Neural progenitor cell (in vitro differentiated cells): ENCODE measurements around the gene ETFDH. TPM values are rescaled to one million over a fixed set of nuclear protein-coding genes. Genes with fewer than 3 reads are reported as not detected.

Source experiments
- DNase-seq: peaks from one replicate; pipeline ENCODE4 v3.0.0-alpha.2; 2016; ENCODE audit warnings: low spot score
- H2AFZ ChIP-seq: fragments of 200-600 bp; sonication (generic); replicated peaks from 2 replicates; pipeline ENCODE4 v1.6.1; 2016; ENCODE audit warnings: antibody characterized with exemption
- H3F3A ChIP-seq: fragments of 200-600 bp; sonication (generic); 2 replicates; pipeline ENCODE4 v1.6.1; 2016; ENCODE audit warnings: antibody characterized with exemption, low read depth
- H3K27ac ChIP-seq: fragments of 200-600 bp; sonication (generic); 2 replicates; pipeline ENCODE4 v1.5.1; 2016; ENCODE audit warnings: mild to moderate bottlenecking
- H3K27me3 ChIP-seq: fragments of 200-600 bp; sonication (generic); 2 replicates; pipeline ENCODE4 v1.6.1; 2016; ENCODE audit warnings: mild to moderate bottlenecking, moderate library complexity
- H3K36me3 ChIP-seq: fragments of 200-600 bp; sonication (generic); 2 replicates; pipeline ENCODE4 v1.5.1; 2016
- H3K4me1 ChIP-seq: fragments of 200-600 bp; sonication (generic); 2 replicates; pipeline ENCODE4 v1.6.1; 2016; ENCODE audit warnings: mixed run types
- H3K4me2 ChIP-seq: fragments of 200-600 bp; sonication (generic); 2 replicates; pipeline ENCODE4 v1.6.1; 2016
- H3K4me3 ChIP-seq: fragments of 200-600 bp; sonication (generic); 2 replicates; pipeline ENCODE4 v1.5.1; 2016
- H3K79me2 ChIP-seq: fragments of 200-600 bp; sonication (generic); 2 replicates; pipeline ENCODE4 v1.6.1; 2016; ENCODE audit warnings: low read depth
- H3K9ac ChIP-seq: fragments of 200-600 bp; sonication (generic); 2 replicates; pipeline ENCODE4 v1.6.1; 2016
- H3K9me3 ChIP-seq: fragments of 200-600 bp; sonication (generic); 2 replicates; pipeline ENCODE4 v1.5.1; 2016; ENCODE audit warnings: low read depth
- H4K20me1 ChIP-seq: fragments of 200-600 bp; sonication (generic); 2 replicates; pipeline ENCODE4 v1.6.1; 2016; ENCODE audit warnings: low read depth
- H3K27ac Mint-ChIP-seq: 3 replicates; pipeline ENCODE4 v1.8.0; 2021; ENCODE audit warnings: mixed read lengths
- H3K27me3 Mint-ChIP-seq: 2 replicates; pipeline ENCODE4 v1.8.0; 2022; ENCODE audit warnings: low read depth, mild to moderate bottlenecking, inconsistent platforms, moderate library complexity, mixed read lengths; ENCODE audit not compliant: insufficient read depth
- H3K36me3 Mint-ChIP-seq: 3 replicates; pipeline ENCODE4 v1.8.0; 2021; ENCODE audit warnings: mixed read lengths
- H3K4me1 Mint-ChIP-seq: 3 replicates; pipeline ENCODE4 v1.8.0; 2021; ENCODE audit warnings: mixed read lengths
- H3K4me3 Mint-ChIP-seq: 3 replicates; pipeline ENCODE4 v1.8.0; 2021; ENCODE audit warnings: mild to moderate bottlenecking, moderate library complexity, mixed read lengths
- H3K9me3 Mint-ChIP-seq: 3 replicates; pipeline ENCODE4 v1.8.0; 2020; ENCODE audit warnings: mixed read lengths
- CTCF ChIP-seq: fragments of 200-600 bp; sonication (generic); IDR thresholded peaks from 2 replicates; pipeline ENCODE4 v1.5.1; 2017; ENCODE audit warnings: antibody characterized with exemption, mild to moderate bottlenecking
- EZH2 ChIP-seq: fragments of 200-600 bp; sonication (generic); IDR thresholded peaks from 2 replicates; pipeline ENCODE4 v1.6.1; 2017; ENCODE audit warnings: antibody characterized with exemption, mild to moderate bottlenecking, moderate library complexity
- EZH2phosphoT487 ChIP-seq: fragments of 200-600 bp; sonication (generic); IDR thresholded peaks from 2 replicates; pipeline ENCODE4 v1.6.1; 2017; ENCODE audit warnings: antibody characterized with exemption
- small RNA-seq: library from RNA; depleted of rRNA; stranded (forward); fragments of <200 nt; gene quantifications from one replicate; pipeline ENCODE3, GENCODE V24; 2015
- total RNA-seq: library from RNA; depleted of rRNA; stranded (reverse); fragments of >200 nt; gene quantifications from 2 replicates; pipeline ENCODE4 v1.2.3, GENCODE V29; 2015; ENCODE audit warnings: low replicate concordance

The ETFDH gene
- total RNA-seq, 1 donor from 2014 or later = 16.8 TPM

DNA sequence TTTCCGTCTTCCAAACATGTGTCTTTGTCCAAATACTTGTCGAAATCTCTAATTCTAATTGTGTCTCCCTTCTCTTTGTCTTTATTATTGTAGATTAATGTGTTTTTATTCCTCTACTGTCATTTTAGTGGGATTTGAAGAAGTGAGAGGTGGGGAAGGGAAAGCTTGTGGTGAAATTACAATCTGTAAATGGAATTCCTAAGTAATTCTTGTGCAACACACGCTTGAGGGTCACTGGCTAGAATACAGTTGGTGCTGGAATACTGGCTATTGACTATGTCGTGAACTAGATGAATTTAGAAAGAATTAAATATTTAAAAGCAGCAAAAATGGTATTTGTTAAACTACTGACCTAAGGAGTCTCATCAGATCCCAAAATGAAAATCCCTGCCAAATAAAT lies 86.0 kb downstream of the ETFDH start:
- Histone ChIP-seq H4K20me1 (no peaks in the 10 kb centered on the region), H3K9me3 (peaks cover 4% of the 10 kb centered on the region), H2AFZ (no peak overlapping the region), H3K9ac (no peak overlapping the region), H3K4me2 (no peak overlapping the region), H3K27me3 (no peaks in the 10 kb centered on the region), H3K4me1 (no peaks in the 10 kb centered on the region), H3K4me3 (no peak overlapping the region), H3K27ac (no peak overlapping the region), H3K79me2 (no peaks in the 10 kb centered on the region), H3K36me3 (no peaks in the 10 kb centered on the region), H3F3A (no peaks in the 10 kb centered on the region)
- TF ChIP-seq EZH2phosphoT487 (no peak), CTCF (no peak), EZH2 (no peak)
- Mint-ChIP-seq H3K4me3 (no peak overlapping the region), H3K9me3 (peaks cover 11% of the 10 kb centered on the region), H3K27ac (no peak overlapping the region), H3K27me3 (peaks cover 7% of the 10 kb centered on the region), H3K4me1 (no peaks in the 10 kb centered on the region), H3K36me3 (peaks cover 3% of the 10 kb centered on the region)
- DNase-seq = no peak

GRCh38 chr4:158758703-158759102 lies 86.6 kb downstream of the ETFDH start:
- H4K20me1 ChIP-seq = no peaks in the 10 kb centered on the region
- Mint-ChIP-seq H3K36me3 (peaks cover 3% of the 10 kb centered on the region), H3K27ac (no peak overlapping the region), H3K4me1 (no peaks in the 10 kb centered on the region), H3K9me3 (peaks cover 11% of the 10 kb centered on the region), H3K4me3 (no peak overlapping the region), H3K27me3 (peaks cover 7% of the 10 kb centered on the region)
- no peak overlapping the region for H3K4me2 ChIP-seq
- DNase-seq = no peak
- H3K4me3 ChIP-seq = no peak overlapping the region
- no peak overlapping the region for H2AFZ ChIP-seq
- H3K27ac ChIP-seq = no peak overlapping the region
- no peaks in the 10 kb centered on the region for H3K4me1 ChIP-seq
- H3K36me3 ChIP-seq = no peaks in the 10 kb centered on the region
- no peaks in the 10 kb centered on the region for H3K79me2 ChIP-seq
- H3K27me3 ChIP-seq = no peaks in the 10 kb centered on the region
- H3K9ac ChIP-seq = no peak overlapping the region
- H3F3A ChIP-seq = no peaks in the 10 kb centered on the region
- TF ChIP-seq EZH2phosphoT487 = no peak
- TF ChIP-seq CTCF = no peak
- TF ChIP-seq EZH2 = no peak
- H3K9me3 ChIP-seq = peaks cover 4% of the 10 kb centered on the region

Small RNAs within 50 kb of the gene (small RNA-seq; reads per million reads assigned to genes)
- not detected for gene RF00012

Other genes starting within 250 kb of the ETFDH start
- gene RXFP1, start 150.4 kb upstream of the ETFDH start, total RNA-seq = not detected in 2 replicates
- 63.7 and 101 TPM in 2 replicates for gene C4orf46, start 409 bp upstream of the ETFDH start, total RNA-seq
- gene PPID, start 51.1 kb downstream of the ETFDH start, total RNA-seq = 54.0 and 106 TPM in 2 replicates
- 9.9 and 10.5 TPM in 2 replicates for gene FNIP2, start 96.7 kb downstream of the ETFDH start, total RNA-seq